ENCODE results near the gene TKT.

DNA sequence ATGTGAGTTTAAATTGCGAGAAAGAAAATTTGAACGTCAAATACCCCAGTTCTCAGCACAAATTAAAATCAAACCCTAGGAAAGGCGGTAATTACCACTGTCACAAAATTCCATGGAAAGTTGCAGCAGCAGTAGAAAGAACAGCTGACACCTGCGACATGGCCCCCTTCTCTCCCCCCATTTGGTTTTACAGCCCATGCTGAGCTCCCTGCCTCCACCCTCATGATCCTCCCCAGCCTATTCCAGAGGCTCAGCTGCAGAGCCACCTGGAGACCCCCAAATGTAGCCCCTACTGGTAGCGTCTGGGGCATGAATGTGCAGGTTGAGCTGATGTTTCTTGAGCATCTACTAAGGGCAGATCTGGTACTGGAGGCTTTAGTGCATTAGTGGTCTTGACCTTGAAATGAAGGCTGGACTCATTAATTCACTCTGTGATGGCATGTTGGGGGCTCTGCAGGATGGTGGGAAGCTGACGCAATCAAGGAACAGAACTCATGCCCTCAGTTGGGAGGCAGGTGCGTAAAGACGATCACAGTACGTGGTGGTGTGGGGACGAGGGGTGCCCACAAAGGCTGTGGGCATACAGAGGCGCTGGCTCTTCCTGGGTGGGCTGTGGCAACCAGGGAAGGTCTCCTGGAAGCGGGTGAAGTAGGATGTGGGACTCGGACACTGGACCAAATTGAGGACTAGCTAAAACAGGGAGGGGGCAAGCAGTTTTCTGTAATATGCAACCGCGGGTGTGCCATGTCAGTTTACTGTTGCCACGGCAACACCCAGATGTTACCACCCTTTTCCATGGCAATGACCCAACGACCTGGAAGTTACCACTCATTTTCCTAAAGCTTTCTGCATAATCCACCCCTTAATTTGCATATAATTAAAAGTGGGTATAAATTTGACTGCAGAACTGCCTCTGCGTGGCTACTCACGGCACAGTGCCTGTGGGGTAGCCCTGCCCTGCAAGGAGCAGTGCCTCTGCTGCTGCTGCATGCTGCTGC is 55.0 kb downstream of the TKT start:
- TF ChIP-seq, protein P1, sequence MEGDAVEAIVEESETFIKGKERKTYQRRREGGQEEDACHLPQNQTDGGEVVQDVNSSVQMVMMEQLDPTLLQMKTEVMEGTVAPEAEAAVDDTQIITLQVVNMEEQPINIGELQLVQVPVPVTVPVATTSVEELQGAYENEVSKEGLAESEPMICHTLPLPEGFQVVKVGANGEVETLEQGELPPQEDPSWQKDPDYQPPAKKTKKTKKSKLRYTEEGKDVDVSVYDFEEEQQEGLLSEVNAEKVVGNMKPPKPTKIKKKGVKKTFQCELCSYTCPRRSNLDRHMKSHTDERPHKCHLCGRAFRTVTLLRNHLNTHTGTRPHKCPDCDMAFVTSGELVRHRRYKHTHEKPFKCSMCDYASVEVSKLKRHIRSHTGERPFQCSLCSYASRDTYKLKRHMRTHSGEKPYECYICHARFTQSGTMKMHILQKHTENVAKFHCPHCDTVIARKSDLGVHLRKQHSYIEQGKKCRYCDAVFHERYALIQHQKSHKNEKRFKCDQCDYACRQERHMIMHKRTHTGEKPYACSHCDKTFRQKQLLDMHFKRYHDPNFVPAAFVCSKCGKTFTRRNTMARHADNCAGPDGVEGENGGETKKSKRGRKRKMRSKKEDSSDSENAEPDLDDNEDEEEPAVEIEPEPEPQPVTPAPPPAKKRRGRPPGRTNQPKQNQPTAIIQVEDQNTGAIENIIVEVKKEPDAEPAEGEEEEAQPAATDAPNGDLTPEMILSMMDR (IDR thresholded peaks at IDR 0.05): no peak
- TF ChIP-seq POLR2A (IDR thresholded peaks at IDR 0.05): no peak

All from ovary (tissue), 3 donors.